GM21367 (cell line): ENCODE results near the gene MIPEP.
"Not testable (repeated sequence)": the region's sequence is repeated elsewhere in the genome, so short reads cannot be mapped to it uniquely, and the experiment has no call there.

Experiments
- ATAC-seq: cut with Tn5 transposase; IDR thresholded peaks from one replicate; pipeline ENCODE4 v1.9.1; 2021; ENCODE audit not compliant: unreplicated experiment

Gene MIPEP

GRCh38 chr13:23889615-23890607, 711 bp upstream of the MIPEP start:
- ATAC-seq: peak; percentile 2

DNA sequence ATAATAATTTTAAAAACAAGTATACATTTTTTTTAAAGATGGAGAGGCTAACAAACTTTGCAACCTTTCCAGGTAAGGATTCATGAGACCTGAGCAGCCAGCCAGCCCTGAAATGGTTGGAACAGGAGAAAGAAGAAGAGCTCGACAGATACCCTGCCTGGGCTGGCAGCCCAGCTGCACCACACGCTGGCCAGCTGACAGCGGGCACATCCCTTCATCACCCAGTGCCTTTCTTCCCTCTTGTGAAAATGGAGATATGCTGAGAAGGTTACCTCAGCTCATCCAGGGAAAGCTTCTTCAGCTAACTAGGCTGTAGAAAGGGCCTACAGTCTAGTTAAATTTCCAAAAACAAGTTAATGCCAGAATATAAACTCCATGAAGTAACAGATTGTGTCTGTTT, 4.8 kb downstream of the MIPEP start:
- ATAC-seq: not testable (repeated sequence)

DNA sequence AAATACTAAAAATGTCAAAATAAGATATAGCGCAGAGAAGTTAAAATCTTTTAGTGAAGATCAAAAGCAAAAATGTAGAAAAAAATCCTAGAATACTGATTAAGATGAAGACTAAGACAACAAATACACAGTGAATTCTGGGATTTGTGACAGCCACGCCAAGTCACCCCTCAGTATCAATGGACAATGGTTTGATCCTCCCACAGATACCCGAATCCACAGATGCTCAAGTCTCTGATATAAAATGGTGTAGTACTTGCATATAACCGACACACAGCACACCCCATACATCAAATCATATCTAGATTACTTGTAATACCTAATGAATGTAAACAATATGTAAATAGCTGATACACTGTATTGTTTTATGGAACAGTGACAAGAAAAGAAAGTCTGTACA, 5.9 kb downstream of the MIPEP start:
- no peak for ATAC-seq

DNA sequence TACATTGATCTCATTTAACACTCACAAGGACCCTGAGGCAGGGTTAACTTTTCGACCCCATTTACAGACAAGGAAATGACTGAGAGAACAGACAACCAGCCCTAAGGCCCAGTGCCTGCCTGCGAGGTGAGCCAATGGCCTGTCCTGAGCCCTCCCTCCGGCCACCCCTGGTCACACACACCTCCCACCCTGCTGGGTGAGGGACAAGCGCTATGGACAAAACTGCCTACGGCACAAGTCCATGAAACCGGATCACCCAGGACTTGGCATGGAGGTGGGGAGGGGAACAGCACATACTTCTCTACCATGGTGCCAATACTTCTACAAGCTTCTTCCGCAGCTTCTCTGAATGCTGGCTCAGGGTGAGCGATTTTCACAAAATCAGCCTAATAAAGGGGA, 7.8 kb downstream of the MIPEP start:
- not testable (repeated sequence) for ATAC-seq

GRCh38 chr13:23880493-23881401, 8.5 kb downstream of the MIPEP start:
- not testable (repeated sequence) for ATAC-seq

GRCh38 chr13:23877286-23877685, 11.9 kb downstream of the MIPEP start:
- no peak for ATAC-seq

DNA sequence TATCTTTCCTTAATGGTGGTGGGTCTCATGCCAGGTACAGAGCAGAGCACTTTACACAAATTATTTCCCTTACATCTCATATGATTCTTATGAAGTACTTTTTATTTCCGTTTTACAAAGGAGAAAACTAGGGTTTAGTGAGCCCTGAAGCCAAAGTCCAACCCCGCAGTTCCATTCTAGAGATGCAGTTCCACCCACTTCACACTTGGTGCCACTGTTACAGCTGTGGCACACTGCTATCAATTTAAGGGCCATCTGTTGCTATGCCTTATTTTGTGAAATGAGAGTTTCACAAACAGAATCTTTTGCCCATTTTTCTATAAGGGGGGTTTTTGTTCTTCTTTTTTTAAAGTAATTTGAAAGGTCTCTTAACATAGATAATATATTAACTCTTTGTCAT, 12.9 kb downstream of the MIPEP start:
- no peak for ATAC-seq

DNA sequence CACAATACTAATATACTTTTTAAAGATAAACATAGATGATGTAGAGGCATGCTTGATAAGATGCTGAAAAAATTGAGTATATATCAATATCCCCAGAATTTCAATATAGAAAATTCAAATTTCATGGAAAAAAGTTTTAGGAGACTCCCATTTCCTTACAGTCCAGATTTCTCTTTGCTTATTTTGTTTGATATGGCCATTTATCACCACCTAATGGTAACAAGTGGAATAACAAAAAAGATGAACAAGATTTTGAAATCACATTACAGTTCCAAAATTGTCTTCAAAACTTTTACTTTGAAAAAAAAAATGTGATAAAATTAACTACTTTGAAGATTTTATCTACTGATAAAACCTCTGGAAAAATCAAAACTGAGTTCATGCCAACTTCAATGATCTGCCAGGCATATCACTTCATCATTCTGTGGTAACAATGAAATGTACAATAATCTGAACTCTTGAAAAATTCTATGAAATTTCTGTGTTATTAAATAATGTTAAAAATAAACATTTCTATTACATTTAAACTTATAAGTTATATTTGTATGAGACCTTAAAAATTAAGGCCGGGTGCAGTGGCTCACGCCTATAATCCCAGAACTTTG, 17.5 kb downstream of the MIPEP start:
- no peak for ATAC-seq

GRCh38 chr13:23870356-23871140, 18.7 kb downstream of the MIPEP start:
- ATAC-seq: no peak

DNA sequence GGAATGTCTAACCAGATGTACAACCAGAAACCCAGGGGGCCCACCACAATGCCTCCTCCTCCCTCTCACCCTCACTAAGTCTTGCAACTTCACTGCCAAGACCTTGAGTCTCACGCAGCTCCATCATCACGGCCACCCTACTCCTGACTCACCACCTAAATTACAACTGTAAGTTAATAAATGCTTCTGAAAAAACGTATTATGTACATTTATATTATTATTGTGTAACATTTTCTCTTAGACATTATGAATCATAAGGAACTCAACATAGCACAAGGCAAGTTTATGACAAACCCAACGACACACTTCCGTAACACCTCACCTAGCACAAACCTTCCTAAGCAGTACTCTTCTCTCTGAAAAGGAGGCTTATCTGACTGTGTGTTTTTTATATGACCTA, 20.7 kb downstream of the MIPEP start:
- ATAC-seq: no peak

GRCh38 chr13:23867027-23867491, 22.1 kb downstream of the MIPEP start:
- ATAC-seq: no peak

GRCh38 chr13:23866420-23867026, 22.7 kb downstream of the MIPEP start:
- no peak for ATAC-seq

DNA sequence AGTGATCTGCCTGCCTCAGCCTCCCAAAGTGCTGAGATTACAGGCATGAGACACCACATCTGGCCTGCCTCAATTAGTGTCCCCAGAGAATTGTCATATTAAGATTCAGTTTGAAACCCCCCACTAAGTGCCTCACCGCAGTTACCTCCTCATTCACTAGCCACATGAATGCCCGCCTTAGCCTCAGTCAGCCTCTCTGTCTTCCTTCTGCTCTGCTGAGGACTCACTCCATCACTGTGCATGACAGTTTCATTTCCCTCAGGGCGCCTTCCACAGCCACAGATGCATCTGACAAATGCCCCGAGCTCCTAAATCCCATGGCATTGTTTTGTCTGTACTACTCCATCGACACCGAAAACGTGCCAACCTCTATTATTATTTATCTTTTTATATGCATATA, 23.3 kb downstream of the MIPEP start:
- ATAC-seq: no peak

DNA sequence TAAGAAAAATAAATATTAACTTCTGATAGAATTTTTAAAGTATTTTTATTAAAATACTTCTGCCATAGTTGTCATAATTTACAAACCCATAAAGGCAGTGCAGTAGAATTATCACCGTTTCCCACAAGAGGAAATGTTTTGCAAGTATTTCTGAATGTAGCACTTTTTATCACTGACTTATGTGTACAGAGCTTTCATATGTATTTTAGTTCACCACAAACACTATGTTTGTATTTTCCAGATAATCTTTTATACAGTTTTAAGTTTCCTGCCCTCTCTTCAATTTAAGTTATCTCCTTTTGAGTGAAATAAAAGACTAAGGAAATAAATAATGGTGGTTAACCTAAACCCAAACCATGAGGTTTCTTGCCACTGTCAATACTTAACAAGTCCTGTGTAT, 24.2 kb downstream of the MIPEP start:
- no peak for ATAC-seq

- no peak for ATAC-seq
These were observed 27.9 kb downstream of the MIPEP start for GRCh38 chr13:23861310-23861709.

- ATAC-seq: no peak
These were observed 29.3 kb downstream of the MIPEP start for GRCh38 chr13:23859904-23860303.

- ATAC-seq: no peak
These were observed 29.7 kb downstream of the MIPEP start for GRCh38 chr13:23859455-23859854.

DNA sequence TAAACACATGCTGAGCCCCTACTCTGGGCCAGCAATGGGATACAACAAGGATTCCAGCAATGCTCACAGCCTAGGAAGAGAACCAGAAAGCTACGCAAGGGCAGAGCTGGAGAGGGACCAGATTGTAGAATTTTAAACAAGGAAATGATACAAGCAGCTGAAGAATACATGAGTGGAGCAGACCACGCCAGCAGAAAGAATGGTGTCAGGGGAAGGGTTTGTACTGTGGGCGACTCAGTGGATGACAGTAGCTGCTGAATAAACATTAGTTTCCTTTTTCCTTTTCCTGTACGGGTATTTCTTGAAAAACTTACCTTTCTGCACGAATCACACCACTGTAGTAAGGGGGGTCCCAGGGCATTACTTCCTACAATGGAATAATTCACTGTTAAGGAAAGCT, 30.7 kb downstream of the MIPEP start:
- no peak for ATAC-seq

- no peak for ATAC-seq
These were observed 33.0 kb downstream of the MIPEP start for GRCh38 chr13:23856008-23856750.
